Gastroesophageal sphincter (tissue), 3 donors: ENCODE data around the gene METTL2B.

Experiments used
- EP300 ChIP-seq: sonication (generic); formaldehyde crosslinking; IDR thresholded peaks from one replicate; pipeline ENCODE4 v1.6.1; 2017; ENCODE audit warnings: antibody characterized with exemption, mild to moderate bottlenecking
- POLR2AphosphoS5 ChIP-seq: sonication (generic); formaldehyde crosslinking; IDR thresholded peaks from one replicate; pipeline ENCODE4 v1.6.1; 2017; ENCODE audit warnings: antibody characterized with exemption
- TF ChIP-seq, protein P1 (sequence below), 4 experiments: fragments of 200-600 bp in 2 of 4; fragments of 450-650 bp in 2 of 4; sonication (generic) in 1 of 4; IDR thresholded peaks; one replicate each; pipeline ENCODE4 v1.5.1; 2017 to 2019; ENCODE audit warnings: antibody characterized with exemption in 4 of 4, mild to moderate bottlenecking in 2 of 4, moderate library complexity in 2 of 4

DNA sequence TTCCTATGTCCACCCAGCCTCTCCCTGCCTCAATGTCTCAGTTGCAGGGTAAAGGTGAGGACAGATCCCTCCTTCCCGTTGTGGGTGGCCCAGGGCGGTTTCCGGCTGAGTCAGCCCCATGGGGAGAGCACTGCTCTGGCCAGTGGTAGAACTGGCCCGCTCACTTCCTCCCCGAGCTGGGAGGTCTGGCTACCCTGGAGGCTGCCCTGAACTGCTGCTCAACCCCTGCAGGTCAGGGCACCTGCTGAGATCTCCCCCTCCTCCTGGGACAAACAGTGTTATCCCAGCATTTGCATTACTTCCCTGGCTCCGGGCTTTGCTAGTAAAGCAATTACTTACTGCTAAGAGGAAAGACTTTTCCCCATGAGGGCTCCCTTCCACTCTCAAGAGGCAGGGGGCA, 45.3 kb upstream of the METTL2B start:
- no peak for TF ChIP-seq EP300
- TF ChIP-seq, protein P1, sequence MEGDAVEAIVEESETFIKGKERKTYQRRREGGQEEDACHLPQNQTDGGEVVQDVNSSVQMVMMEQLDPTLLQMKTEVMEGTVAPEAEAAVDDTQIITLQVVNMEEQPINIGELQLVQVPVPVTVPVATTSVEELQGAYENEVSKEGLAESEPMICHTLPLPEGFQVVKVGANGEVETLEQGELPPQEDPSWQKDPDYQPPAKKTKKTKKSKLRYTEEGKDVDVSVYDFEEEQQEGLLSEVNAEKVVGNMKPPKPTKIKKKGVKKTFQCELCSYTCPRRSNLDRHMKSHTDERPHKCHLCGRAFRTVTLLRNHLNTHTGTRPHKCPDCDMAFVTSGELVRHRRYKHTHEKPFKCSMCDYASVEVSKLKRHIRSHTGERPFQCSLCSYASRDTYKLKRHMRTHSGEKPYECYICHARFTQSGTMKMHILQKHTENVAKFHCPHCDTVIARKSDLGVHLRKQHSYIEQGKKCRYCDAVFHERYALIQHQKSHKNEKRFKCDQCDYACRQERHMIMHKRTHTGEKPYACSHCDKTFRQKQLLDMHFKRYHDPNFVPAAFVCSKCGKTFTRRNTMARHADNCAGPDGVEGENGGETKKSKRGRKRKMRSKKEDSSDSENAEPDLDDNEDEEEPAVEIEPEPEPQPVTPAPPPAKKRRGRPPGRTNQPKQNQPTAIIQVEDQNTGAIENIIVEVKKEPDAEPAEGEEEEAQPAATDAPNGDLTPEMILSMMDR (IDR thresholded peaks at IDR 0.05), result no peak
- no peak for TF ChIP-seq POLR2AphosphoS5
